Epithelial cell of proximal tubule (primary cell): ENCODE data around the gene SYT10. TPM values are rescaled to one million over a fixed set of nuclear protein-coding genes. Genes with fewer than 3 reads are reported as not detected.
"Not testable (repeated sequence)": the region's sequence is repeated elsewhere in the genome, so short reads cannot be mapped to it uniquely, and the experiment has no call there.

Experiments used
- DNase-seq: peaks from one replicate; pipeline ENCODE4 v3.0.0-alpha.2; 2011; ENCODE audit warnings: low read depth
- H3K4me3 ChIP-seq: 2 replicates; pipeline ENCODE4 v1.5.1; 2011; ENCODE audit warnings: low read depth, mild to moderate bottlenecking, low read length
- total RNA-seq: library from RNA; depleted of rRNA; stranded (reverse); fragments of >200 nt; gene quantifications from 2 replicates; pipeline ENCODE4 v1.2.3, GENCODE V29; 2015
- TF ChIP-seq, protein P1 (sequence below): conservative IDR thresholded peaks from 2 replicates; pipeline ENCODE4 v1.5.1; 2012; ENCODE audit warnings: low read depth, mild to moderate bottlenecking, low read length

Gene SYT10
- total RNA-seq, 1 donor from 2014 or later, result not detected

DNA sequence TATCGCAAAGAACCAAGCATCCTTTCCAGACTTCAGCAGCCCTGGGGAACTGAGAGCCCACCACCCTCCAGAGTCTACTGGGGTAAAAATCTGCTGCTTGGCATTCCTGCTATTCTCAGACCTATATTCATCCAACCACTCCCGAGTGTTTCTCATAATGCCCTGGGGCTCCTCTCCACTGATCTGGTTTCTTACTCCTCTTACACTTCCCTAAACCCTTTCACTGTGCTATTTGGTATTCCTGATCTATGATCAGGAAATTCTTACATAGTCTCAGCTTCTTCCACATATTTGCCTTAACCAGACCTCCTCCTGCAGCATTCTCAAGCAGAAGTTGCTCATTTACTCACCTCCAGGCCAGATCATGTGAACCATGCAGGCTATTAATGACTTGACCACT lies 82.4 kb downstream of the SYT10 start:
- TF ChIP-seq, protein P1, sequence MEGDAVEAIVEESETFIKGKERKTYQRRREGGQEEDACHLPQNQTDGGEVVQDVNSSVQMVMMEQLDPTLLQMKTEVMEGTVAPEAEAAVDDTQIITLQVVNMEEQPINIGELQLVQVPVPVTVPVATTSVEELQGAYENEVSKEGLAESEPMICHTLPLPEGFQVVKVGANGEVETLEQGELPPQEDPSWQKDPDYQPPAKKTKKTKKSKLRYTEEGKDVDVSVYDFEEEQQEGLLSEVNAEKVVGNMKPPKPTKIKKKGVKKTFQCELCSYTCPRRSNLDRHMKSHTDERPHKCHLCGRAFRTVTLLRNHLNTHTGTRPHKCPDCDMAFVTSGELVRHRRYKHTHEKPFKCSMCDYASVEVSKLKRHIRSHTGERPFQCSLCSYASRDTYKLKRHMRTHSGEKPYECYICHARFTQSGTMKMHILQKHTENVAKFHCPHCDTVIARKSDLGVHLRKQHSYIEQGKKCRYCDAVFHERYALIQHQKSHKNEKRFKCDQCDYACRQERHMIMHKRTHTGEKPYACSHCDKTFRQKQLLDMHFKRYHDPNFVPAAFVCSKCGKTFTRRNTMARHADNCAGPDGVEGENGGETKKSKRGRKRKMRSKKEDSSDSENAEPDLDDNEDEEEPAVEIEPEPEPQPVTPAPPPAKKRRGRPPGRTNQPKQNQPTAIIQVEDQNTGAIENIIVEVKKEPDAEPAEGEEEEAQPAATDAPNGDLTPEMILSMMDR, result no peak
- no peak overlapping the region for H3K4me3 ChIP-seq
- DNase-seq, result no peak

DNA sequence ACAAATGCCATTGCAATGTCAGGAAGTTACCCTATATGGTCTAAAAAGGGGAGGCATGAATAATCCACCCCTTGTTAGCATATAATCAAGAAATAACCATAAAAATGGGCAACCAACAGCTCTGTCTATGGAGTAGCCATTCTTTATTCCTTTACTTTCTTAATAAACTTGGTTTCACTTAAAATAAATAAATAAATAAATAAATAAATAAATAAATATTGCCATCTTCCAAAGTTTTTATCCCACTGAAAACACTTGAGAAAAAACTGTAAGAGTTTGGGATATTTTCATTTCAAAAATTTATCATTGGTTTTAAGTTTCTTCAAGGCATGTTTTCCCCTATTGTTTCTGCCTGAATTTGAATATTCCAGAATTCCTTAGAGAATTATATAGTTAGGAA lies 89.8 kb downstream of the SYT10 start:
- no peak for DNase-seq
- TF ChIP-seq, protein P1, result no peak
- no peak overlapping the region for H3K4me3 ChIP-seq

DNA sequence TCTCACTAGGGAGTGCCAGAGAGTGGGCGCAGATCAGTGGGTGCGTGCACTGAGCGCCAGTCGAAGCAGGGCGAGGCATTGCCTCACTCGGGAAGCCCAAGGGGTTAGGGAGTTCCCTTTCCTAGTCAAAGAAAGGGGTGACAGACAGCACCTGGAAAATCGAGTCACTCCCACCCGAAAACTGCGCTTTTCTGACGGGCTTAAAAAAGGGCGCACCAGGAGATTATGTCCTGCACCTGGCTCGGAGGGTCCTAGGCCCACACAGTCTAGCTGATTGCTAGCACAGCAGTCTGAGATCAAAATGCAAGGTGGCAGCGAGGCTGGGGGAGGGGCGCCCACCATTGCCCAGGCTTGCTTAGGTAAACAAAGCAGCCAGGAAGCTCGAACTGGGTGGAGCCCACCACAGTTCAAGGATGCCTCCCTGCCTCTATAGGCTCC lies 107.6 kb downstream of the SYT10 start:
- H3K4me3 ChIP-seq, DNase-seq: not testable (repeated sequence)

GRCh38 chr12:33330940-33331339 lies 108.7 kb downstream of the SYT10 start:
- TF ChIP-seq, protein P1, result no peak
- no peak overlapping the region for H3K4me3 ChIP-seq
- no peak for DNase-seq
